Smooth muscle cell of the brain vasculature (primary cell): ENCODE measurements around the gene TP53I11.

Source experiments
- DNase-seq: peaks from one replicate; pipeline ENCODE4 v3.0.0-alpha.2; 2012; ENCODE audit warnings: low read depth, low spot score

The TP53I11 gene, protein sequence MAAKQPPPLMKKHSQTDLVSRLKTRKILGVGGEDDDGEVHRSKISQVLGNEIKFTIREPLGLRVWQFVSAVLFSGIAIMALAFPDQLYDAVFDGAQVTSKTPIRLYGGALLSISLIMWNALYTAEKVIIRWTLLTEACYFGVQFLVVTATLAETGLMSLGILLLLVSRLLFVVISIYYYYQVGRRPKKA

DNA sequence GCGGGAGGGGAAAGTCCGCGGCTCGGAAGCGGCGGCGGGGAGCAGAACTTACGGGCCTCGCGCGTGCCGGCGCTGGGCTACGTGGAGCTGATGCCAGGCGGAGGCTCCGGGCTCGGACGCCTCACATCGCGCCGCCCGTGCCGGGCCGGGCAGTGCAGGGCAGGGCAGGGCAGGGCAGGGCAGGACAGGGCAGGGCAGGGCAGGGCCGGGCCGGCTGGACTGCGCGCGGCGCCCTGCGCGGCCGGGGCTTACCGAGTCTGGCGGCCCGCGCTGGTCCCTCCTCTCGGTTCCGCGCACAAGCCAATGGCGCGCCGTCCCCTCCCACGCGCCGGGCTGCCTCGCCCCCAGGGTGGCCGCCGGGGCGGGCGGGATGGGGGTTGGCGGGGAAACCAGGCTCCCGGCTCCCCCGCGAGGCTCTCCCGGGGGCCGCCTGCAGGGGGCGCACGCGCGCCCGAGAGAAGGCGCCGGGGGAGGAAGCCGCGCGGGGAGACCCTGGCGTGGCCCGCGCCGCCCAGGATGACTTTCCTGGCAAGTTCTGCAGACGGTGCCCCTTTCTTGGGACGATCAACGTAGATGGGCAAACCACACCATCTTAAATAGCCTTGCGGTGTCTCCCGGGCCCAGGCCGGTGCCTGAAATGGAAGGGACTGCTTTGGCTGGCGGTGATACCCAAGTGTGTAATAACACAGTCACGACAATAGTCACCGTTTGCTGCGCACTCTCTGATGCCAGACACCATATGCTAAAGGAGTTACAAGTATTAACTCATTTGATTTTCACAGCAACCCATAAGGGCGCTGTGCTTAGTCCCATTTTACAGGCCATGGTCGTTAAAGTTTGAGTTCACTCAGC lies at the start of gene TP53I11:
Gene TP53I11, minus strand, starts transcription at position 259 of the 852 bp plus-strand sequence. CDS start 12,548 bp downstream, outside the sequence.
- no peak for DNase-seq

DNA sequence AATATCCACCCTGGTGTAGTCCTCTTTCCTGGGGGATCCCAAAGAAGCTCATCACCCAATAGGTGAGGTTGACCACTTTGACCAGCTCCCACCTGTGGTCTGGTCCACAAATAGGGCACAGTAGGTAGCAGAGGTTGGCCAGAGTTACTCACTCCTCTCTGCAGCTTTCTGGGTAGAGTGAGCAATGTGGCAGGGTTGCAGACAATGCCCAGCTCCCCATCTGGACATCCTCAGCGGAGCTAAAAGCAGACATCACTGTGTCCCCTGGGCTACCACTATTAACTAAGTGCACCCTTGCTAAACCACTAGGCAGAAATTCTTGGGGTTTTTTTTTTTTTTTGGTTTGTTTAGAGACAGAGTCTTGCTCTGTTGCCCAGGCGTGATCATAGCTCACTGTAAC lies 48.4 kb upstream of the TP53I11 start:
- no peak for DNase-seq

DNA sequence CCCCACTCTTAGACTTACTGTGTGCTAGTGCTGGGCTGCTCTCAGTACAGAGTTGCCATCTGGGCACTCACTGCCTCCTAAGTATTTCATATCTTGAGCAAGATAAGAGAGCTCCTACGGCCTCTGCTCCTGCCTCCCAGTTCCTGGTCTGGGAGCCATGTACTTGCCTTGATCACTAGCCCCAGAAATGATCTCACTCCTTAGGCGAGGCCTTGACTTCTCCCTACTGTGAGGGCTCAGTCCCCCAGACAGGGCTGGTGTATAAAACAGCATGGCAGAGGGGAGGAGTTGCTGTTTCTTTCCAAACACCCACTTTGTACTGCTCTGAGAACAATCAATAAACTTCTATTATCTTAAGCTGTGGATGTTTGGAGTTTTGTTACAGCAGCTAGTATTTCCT lies 47.4 kb upstream of the TP53I11 start:
- no peak for DNase-seq

DNA sequence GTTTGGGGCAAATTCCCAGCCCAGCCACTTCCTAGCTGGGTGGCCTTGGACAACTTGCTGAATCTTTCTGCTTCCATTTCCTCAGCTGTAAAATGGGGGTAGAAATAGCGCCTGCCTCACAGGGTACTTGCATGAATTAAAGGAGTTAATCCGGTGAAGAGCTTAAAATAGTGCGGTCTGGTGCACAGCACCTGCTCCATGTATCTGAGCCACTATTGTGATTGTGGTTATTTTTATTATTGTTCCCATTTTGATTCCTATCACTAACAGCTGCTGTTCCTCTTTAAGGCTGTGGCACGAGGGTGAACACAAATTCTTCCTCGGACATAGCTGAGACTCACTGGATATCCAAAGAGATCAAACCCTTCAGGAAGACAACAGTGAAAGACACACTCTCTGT lies 46.9 kb upstream of the TP53I11 start:
- DNase-seq: no peak

DNA sequence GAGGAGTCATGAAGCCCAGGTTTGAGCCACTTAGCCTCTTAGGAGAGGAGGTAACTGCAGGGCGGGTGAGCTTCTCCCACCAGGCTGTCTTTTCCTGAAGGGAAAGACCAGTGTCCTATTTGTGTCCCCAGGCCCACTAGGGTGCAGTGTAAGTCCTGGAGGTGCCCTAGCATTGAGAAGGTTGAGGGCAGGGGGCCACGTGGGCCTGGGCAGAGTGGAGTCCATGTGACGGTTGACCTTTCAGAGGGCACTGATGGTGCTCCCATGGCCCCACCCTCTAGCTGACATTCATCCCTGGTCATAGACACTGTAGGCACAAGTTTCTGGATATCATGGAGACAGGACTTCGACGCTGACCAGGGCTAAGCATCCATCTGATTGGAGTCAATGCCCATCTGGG lies 44.1 kb upstream of the TP53I11 start:
- no peak for DNase-seq

DNA sequence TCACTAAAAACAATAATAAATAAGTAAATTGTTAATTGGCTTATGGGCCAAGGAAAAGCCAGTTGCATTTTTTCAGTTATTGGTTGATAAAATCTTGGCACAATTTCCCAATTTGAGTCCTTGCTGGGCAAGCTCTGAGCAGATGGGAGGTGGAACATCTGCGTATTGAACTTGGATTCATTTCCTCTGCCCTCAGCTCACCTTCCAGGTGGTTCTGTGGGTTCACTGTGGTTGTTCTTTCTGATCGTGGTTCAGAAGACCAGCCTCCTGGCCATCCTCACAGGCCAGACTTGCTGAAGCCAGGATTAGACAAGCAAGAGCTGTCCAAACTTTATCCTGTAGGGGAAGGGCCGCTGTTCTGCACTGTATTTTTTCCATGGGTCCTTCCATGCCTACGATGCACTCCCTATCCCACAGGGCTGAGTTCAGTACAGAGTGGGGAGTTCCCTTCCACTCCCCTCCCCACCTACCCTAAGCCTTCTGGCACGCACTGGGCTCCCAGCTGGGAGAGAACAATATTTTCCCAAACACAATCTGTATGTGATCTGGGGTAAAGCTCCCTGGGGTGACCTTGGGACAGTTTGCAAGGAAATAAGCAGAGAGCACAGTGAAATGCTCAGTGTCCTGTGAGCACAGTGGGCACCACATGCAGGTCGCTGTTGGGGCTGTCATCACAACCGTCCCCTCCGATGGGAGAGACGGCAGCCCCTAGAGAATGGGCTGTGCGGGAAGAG lies 43.5 kb upstream of the TP53I11 start:
- DNase-seq: no peak

DNA sequence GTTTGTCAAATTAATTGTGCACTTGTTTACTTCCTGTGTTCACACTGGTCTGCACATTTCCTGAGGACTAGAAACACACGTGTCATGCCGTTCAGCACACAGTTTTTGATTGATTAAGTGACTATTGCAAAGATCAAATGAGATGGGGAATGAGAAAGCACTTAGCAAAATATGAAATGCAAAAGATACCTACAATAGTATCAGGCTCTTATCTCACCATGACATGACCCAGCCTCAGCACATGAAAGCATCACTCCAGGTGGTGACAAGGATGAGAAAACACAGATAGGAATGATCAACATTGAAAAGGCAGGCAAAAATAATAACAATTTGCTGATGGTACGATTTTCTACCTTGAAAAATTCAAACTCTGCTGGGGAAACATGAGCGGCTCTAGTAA lies 42.1 kb upstream of the TP53I11 start:
- DNase-seq: no peak

DNA sequence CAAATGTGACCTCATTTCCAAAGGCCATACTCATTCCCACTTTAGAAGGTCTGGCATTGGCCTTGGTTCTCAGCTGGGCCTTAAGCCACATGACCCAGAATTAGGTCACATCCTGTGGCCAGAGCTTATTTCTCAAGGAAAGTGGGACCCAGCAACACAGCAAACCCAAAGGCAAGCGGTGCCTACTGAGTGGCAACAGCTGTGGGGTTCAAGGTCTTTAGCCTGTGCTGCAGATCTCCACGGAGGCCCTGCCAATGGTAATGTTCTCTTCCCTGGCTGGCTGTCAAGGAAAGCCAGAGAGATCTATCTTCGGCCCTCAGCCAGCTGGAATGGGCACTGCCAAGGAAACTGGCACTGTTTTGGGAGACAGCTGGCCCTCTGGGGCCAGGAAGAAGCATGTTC lies 41.5 kb upstream of the TP53I11 start:
- no peak for DNase-seq

DNA sequence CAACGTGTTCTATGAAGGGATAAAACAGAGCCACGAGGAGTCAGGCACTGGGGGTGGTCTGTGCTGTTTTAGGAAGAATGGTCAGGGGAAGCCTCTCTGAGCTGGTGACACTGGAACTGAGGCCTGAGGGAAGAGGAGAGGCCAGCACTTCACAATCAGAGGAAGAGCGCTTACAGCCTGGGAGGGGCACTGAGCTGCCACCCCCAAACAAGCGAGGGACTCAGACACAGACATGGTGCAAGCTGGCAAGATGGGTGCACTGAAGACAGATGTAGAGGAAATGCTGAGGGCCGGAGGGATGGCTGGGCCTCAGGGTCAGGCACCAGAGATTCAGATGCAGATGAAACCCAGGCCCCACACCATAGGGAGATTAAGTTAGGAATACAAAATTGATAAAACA lies 40.0 kb upstream of the TP53I11 start:
- no peak for DNase-seq

DNA sequence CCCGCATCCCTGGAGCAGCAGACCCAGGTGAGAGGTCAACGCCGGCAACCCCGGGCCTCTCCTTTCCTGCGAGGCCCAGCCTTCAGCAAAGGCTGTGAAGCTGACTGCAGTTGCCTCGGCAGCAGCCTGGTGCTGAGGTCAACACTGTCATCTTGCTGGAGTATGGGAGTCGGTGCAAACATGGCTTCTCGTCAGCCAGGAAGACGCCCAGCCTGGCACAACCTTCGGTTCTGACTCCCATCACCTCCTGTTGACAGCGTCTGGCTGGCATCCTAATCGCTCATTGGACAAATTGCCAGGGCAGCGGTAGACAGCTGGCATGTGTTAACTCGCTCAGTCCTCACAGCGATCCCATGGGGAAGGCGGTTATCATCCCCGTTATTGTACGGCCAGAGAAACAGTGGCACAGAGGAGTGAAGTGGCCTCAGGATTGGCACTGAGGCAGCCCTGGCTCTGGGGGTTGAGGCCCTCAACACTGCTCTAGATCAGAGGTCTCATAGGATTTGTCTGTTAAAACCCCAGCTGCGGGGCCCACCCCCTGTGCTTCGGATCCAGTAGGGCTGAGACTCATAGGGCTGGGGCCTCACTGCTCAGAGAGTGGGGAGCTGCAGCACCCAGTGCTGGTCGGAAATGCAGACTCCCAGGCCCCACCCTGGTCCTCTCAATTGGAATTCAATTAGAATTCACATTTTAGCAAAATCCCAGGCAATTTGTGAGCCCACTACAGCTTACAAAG lies 39.3 kb upstream of the TP53I11 start:
- DNase-seq: no peak

DNA sequence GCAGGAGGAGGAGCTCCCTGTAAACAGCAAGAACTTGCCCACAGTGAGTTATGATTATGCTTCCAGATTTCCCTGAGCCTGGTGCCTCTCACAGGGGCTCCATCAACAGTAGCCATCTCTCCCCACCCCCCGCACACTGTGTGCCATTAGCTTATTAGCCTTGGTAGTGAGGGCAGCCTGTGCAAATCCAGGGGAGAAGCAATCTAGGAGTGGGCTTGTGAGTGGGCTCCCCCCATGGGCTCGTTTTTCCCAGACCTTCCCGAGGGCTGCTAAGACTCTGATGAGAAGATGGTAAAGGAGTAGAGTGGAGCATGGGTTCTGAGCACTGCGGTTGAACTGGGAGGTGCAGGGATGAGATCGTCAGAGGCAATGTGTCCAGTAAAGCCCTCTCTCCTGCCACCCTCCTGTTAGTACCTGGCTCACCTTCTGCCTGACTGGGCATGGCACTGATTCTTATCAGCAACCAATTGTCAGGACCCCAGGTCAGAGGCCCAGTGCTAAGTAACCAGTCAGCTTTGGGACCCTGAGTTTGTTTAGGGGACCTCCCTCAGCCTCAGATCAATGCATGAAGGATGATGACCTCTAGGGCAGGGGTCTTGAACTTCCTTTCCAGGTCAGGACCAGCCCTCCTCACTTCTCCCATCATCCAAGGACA lies 38.4 kb upstream of the TP53I11 start:
- DNase-seq: no peak

DNA sequence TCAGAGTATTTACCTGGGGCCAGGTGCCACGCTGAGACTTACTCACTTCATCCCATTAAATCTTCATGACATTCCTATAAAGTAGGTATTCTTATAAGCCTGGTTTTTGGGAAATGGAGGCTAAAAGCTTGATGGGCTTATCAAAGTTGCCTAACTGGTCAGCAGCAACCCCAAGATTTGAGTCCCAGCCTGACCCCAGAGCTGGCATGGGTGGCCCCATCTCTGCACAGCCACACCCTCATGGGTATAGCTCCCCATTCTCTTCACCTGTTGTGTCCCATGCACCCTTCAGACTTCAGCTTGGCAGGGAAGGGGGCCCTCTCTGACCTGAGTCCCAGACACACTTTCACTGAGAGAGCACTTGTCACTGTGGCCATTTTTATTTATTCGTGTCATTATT lies 37.4 kb upstream of the TP53I11 start:
- DNase-seq: no peak

DNA sequence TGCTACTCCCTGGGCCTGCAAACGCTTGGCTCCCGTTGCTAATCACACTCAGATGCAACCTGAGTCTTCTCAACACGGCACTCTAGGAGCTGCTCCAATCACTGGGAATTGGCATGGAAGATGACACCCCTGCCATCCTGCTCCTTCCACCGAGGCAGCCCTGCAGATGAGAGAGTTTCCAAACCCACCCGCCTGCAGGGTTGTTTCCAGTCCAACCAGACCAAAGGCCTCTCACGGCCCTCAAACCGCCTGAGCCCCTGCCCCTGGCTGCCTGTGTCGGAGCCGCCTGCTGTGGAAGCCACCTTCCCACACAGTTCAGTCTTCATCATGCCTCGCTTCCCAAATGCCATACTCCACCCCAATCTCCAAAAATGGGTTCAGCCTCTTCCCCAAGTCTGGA lies 36.8 kb upstream of the TP53I11 start:
- DNase-seq: no peak

DNA sequence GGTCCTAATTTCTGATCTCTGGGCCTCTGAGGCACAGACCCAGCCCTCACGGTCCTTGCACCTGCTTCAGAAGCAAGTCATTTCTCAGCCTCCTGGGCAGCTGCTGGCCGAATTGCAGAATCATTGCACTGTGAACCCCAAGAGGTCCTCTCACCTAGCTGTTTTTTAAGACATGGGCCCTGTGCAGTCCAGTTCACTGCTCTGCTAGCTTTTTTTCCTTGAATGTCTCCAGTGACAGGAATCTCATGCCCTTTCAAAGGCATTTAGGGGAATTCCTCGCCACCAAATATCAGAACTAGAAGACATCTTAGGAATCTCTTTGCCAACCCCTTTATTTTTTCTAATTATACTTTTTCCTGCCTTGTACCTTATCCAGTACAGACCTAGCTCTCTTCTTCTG lies 35.6 kb upstream of the TP53I11 start:
- no peak for DNase-seq

DNA sequence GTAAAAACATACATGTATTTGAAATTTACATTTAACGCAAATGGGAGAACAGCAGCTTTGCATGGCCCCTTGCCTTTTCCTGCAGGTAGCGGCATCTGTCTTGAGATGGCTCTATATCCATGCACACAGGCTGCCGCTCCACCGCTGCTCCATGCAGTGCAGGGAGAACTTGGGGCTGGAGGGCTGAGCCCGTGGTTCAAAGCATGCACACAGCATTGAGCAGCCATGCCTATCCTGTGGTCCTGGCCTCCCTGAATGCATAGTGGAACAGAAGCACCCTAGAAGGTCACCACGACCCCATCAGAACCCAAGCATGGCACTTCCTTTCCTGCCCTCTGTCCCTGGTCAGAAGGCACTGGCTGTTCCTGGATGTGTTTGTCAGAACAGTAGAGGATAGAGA lies 35.0 kb upstream of the TP53I11 start:
- DNase-seq: no peak

DNA sequence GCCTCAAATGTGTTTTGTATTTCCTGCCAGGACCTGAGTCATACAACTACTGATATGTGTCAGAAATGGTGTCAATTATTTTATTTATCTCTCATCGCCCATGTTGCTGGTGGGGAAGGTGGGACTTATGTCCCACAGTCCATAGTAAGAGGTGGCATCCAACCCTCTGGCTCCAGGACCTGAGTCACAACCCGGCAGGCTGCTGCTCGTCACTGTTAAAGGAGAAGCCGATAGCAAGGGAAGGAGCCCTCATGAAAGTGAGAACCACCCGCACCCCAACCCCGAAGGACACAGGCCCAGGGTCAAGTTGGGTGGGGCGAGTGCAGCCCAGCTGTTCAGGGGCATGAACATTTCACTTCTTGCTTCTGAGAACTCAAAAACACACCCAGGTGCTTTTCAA lies 33.1 kb upstream of the TP53I11 start:
- no peak for DNase-seq

DNA sequence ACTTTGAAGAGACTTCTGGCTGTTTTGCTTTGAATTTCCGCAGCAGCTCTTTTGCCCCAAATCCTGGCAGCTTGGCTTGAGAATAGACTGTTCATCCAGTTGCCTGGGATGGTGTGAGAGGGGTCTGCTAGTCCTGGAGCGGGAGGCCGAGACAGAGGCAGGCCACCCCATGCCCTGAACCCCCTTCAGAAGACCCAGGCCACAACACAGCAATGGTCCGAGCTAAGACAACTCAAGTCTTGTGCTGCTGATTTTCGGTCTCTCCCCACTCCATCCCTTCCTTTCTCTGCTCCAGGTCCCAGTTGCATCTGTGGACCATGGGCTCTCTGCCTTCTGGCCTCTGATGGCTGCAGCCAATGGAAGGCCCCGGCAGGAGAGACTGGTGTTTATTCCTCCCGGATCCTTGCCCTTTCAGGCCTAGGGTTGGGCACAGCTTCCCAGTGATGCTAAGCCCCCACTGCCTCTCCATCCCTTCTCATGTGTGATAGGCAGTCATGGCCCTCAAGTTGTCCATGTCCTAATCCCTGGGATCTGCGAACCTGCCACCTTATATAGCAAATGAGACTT lies 31.9 kb upstream of the TP53I11 start:
- no peak for DNase-seq

DNA sequence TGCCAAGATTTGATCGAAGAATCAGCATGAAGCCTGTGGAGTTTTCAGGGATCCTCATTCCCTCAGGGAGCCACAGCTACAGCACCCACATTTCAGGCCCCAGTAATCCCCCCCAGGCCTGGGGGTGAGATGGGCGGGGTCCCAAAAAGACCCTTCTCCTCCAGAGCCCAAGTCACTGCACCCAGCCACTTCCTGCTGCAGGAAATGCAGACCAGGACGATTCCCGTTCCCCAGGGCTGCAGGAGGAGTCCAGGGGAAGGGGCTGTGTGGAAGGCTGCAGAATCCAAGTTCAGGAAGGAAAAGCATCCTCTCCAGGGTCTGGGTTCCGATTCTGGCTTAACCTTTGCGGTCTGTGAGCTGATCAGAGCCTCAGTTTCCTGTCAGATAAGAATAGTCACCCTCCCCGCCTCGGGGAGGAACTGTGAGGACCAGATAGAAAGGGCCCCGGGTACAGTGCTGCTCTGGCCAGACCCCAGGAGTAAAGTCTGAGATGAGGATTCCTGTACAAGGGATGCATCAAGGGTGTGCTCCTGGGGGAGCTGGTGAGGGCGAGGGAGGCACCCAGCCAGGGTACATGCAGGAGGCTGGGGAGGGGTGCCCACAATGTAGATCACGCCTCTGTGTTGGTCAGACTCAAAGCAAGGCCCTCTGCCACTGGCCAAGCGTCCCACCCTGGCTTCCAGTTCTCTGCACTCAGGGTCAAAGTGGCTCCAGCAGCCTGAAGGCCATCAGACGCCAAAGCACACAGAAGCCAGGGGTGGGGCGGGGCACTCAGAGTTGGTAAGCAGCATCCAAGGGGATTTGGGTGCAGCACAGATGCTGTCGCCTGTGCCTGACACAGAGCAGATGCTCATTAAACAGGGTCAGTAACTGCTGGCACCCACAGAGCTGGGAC lies 30.1 kb upstream of the TP53I11 start:
- DNase-seq: no peak

DNA sequence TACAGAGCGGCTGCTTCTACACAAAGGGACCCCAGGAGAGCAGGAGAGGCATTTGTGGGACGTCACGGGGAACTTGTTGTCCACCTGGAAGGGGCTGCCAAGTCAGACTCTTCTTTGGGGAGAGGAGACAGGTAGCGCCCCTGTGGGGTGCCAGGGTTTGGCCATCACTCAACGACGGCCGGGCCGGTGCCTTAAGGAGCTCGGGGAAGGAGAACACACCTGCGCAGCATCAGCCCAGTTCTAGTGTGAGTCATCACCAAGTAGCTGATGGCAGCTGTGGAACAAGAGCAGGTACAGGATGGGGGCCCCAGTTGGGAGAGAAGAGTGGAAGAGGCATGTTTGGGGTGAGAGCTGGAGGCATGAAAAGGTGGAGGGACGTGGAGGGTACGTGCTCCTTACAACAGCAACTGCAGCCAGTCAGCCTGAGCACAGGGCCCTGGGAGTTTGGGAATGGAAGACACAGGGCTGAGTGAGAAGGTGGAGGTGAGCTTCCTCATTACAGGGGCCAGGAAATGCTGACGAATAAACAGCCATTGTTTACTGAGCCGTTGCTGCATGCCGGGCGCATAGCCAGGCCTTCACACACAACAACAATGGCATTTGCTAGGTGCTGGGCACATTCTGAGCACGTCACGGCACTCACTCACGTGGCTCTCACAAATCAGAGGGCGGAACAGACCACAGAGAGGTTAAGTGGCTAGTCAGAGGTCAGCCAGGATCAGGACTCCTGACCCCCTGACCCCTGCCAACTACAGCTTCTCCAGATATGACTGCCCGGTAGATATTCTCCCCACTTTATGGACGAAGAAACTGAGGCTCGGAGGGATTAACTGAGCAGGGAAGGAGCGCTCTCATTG lies 29.1 kb upstream of the TP53I11 start:
- no peak for DNase-seq
